Central memory CD4-positive, alpha-beta T cell (primary cell): ENCODE data around the gene SPATA16.
"Not testable (repeated sequence)": the region's sequence is repeated elsewhere in the genome, so short reads cannot be mapped to it uniquely, and the experiment has no call there.

Experiments used
- DNase-seq: peaks from one replicate; pipeline ENCODE4 v3.0.0; 2022
- total RNA-seq, 3 experiments: gene quantifications; one replicate each; lab custom pipeline; 2026; lab: John Stamatoyannopoulos, UW

SPATA16 gene
- 0 reads per million in 3 experiments for total RNA-seq

DNA sequence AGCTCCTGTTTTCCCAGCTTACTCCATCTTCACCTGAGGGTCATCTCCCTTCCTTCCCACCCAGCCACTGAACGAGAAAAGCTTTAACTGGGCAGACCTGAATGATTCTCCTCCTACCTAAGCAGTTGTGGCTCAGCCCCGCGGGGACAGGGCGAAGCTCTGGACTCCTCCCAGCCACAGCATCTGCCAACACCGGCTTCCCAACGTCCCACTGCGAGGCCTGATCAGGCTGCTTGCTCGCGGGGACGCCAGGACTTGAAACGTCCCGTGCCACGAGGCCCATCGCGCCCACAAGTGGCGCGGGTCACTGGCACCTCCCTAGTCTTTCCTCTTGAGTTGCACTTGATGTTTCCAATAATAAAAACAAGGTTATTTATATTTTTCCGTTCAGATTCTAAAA is at the start of gene SPATA16:
TSS of gene SPATA16 (minus strand) at position 250 of the 400 bp plus-strand sequence. CDS start 23,504 bp downstream, outside the sequence.
- DNase-seq = no peak

GRCh38 chr3:173183022-173183421 is 42.0 kb upstream of the SPATA16 start:
- DNase-seq = not testable (repeated sequence)

DNA sequence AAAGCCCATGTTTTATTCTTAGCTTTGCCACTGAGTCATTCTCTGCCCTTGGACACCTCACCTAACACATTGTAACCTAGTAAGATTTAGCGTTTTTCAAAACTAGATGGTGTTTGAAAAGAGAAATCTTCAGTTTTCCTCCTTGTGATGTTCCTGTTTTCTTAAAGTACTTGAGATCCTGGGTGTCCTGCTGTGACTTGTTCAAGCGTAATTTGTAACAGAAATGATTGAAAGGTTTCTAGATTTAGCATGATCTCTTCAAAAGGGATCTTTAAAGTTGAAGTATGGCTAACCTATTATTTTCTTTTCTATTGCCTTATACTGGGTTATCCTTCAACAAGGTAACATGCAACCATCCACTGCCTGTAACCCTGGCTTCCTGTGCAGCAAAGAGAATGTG is 32.6 kb upstream of the SPATA16 start:
- DNase-seq = no peak

- not testable (repeated sequence) for DNase-seq
Observed at GRCh38 chr3:173159139-173159538, 18.1 kb upstream of the SPATA16 start.

DNA sequence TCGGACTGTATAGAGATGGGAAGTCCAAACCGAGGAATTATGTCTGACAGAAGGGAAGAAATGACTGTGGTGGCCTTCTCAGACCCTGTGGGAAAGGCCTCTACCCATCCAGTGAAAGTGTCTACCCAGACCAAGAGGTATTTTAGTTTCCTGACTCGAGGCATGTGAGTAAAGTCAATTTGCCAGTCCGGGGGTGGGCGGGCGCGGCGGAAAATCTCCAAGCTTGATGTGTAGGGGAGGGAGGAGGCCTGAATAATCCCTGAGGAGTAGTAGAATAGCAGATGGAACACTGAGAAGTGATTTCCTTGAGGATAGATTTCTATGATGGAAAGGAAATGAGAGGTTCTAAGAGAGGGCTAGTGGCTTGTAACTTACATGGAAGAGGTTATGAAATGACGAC is 15.5 kb upstream of the SPATA16 start:
- DNase-seq = not testable (repeated sequence)

GRCh38 chr3:173153631-173154030 is 12.6 kb upstream of the SPATA16 start:
- DNase-seq = no peak

- DNase-seq = no peak
Observed at GRCh38 chr3:173139420-173139819, 1.6 kb downstream of the SPATA16 start.

- DNase-seq = no peak
Observed at GRCh38 chr3:173138026-173138425, 3.0 kb downstream of the SPATA16 start.

DNA sequence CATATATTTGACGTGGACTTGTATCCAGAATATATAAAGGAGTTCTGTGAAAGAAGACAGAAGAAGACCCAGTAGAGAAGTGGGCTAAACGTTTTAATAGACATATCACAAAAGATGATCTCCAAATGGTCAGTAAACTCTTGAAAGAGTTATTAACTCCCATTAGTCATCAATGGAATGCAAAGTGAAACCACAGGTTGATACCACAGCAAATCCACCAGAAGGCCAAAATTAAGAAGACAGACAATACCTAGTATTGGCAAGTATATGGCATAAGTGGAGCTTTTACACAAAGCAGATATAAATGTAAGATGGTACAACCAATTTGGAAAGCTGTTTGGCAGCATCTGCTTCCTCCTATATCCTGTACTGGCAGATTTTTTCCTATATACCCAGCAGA is 6.0 kb downstream of the SPATA16 start:
- DNase-seq = no peak

- no peak for DNase-seq
Observed at GRCh38 chr3:173128633-173129032, 12.4 kb downstream of the SPATA16 start.

GRCh38 chr3:173111321-173111720 is 29.7 kb downstream of the SPATA16 start:
- no peak for DNase-seq

DNA sequence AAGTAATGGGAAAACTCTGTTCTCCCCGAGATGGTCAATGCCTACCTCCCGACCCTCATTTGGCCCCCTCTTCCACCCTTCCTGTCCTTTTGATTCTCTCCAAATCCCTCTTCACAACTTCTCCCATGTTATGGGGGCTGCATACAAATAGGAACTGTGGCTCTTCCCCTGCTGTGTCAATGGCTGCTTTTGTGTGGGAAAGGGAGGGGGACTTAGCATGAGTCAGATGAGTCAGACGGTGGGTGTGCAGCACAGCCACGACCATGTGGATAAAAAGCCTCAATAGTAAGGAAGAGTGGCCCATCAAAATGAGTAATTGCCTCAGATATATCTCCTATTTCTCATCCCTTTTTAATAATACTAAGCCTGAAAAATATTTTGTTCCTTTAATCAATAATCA is 31.9 kb downstream of the SPATA16 start:
- no peak for DNase-seq

GRCh38 chr3:173103469-173103868 is 37.6 kb downstream of the SPATA16 start:
- DNase-seq = no peak

GRCh38 chr3:173098959-173099358 is 42.1 kb downstream of the SPATA16 start:
- no peak for DNase-seq

DNA sequence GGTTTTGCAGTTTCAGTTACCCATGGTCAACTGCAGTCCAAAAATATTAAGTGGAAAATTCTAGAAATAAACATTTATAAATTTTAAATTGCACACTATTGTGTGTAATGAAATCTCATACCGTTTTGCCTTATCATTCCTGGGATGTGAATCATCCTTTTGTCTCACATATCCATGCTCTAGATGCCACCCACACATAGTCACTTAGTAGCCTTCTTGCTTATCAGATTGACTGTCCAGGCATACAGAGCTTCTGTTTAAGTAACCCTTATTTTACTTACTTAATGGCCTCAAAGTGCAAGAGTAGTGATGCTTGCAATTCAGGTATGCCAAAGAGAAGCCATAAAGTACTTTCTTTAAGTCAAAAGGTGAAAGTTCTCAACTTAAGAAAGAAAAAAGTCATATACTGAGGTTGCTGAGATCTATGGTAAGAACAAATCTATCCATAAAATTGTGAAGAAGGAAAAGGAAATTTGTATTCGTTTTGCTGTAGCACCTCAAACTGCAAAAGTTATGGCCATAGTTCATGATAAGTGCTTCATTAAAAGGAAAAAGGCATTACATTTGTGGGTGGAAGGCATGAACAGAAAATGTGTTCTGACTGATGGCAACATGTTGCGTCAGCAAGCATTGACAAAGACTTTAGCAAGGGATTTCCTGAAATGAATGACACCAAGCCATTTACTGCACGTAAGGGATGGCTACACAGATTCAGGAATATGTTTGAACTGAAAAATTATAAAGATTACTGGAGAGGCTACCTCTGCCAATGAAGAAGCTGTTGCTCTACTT is 43.8 kb downstream of the SPATA16 start:
- no peak for DNase-seq

- DNase-seq = no peak
Observed at GRCh38 chr3:173096140-173096539, 44.9 kb downstream of the SPATA16 start.

GRCh38 chr3:173092038-173092437 is 49.0 kb downstream of the SPATA16 start:
- DNase-seq = no peak

DNA sequence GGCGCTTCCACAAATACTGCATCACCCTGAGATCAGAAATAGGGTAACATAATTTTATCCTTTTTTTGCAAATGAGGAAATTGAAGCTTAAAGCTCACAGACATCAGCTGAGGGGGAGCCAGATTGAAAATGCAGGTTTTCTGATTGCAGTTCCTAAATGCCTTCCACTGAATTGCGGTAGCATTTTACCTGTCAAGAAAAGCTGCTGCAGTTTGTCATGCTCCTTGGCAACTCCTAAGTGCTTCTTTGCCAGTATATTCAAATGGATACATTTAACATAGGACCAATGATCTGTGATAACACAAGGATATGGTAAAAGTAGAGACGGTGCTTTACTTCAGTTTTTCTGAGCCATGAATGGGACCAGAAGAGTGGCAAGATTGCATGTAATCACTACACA is 50.5 kb downstream of the SPATA16 start:
- no peak for DNase-seq

DNA sequence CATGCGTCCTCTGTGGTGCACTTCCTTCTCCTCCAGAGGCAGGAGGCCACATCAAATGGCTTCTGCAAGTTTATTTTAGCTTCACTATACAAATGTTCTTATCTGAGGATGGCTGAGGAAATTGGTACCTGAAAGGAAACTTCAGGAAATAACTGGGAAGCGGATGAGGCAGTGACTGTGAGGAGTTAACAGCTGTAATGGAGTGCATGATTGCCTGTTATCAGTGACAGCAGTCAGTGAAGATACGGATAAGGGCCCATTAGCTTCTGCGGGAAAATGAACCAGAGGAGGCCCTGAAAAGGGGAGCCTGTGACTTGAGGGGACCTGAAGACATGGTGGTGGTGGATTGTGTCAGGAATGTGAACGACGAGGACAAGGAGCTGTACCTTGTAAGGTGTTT is 51.8 kb downstream of the SPATA16 start:
- DNase-seq = no peak

DNA sequence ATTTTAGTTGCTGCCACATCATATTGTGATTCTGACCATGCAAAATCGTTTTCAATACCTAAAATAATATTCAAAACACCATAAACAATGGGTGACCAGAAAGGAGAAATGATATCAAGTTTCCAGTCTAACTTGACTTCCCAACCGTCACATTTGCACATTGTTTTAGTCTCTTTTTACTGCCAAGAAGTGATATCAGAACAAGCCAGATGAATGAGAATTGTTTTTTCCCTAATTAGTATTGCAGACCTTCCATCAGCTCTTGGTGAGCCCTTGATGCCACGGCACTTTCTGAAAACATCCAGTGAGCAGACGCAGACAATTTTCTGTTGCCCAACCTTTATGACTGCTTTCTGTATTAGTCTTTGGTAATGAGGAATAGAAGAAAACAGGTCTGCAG is 62.5 kb downstream of the SPATA16 start:
- DNase-seq = no peak

- DNase-seq = no peak
Observed at GRCh38 chr3:173066044-173067004, 74.7 kb downstream of the SPATA16 start.

- DNase-seq = no peak
Observed at GRCh38 chr3:173065543-173065981, 75.5 kb downstream of the SPATA16 start.

DNA sequence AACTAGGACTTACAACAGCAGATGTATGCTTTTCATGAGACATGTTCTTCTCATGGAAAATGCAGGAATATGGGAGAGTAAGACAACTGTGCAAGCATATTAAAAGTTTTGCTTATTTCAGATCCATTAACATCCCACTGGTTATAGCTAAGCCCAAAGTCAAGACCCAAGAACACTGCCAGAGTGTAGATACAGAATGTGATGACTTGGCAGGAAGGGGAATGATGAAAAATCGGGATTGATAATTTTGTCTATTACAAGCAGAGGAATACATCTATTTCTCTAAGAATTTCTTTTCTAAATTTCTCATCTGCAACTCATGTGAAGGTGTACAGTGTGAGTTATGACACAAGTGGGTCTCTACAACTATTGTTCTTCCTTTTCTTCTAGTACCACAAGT is 76.4 kb downstream of the SPATA16 start:
- no peak for DNase-seq

GRCh38 chr3:173058229-173058628 is 82.8 kb downstream of the SPATA16 start:
- no peak for DNase-seq
